ENCODE results near the gene KIF12. TPM values are rescaled to one million over a fixed set of nuclear protein-coding genes. Genes with fewer than 3 reads are reported as not detected.
A peak's percentile ranks its signal among the peaks of the same experiment; 100 is the strongest.

Gene KIF12
- total and polyA plus RNA-seq, 2 of the 13 experiments (the other 11 are each of a cell fraction or from before 2014, with no cell fraction given), result 1.8 to 12.5 TPM

DNA sequence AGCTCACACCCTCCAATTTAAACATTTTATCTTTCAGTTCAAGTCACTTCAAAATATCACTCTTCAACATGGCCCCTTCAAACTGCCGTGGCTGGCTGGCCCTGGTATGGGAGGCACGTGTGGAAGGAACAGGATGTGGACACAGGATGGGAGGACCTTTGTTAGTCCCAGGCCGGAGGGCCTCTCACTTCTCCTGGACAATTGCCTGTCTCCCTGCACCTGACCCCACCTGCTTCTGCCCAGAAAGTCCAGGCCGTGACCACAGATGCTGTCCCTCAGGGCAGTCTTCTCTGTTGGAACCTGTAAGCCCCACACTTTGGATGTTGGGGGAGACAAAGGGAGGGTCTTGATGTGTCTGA is 40.4 kb downstream of the KIF12 start (continued):
- TF ChIP-seq DRAP1 (CRISPR knock-in tag; IDR thresholded peaks at IDR 0.05) (peak; percentile 38; the same call in 1 of the 2 replicates), WIZ (CRISPR knock-in tag; IDR thresholded peaks at IDR 0.05) (no peak), SALL1 (CRISPR knock-in tag; IDR thresholded peaks at IDR 0.05) (peak; percentile 57; the same call in 1 of the 2 replicates), RELA (CRISPR knock-in tag; IDR thresholded peaks at IDR 0.05) (no peak), HNRNPH1 (optimal IDR thresholded peaks at IDR 0.05; ENCODE audit: low read depth, low read length) (peak; percentile 66), ZNF224 (CRISPR knock-in tag; IDR thresholded peaks at IDR 0.05) (0 out of 2 replicates have a peak, but pooled peaks have one; percentile 31), GLMP (CRISPR knock-in tag; IDR thresholded peaks at IDR 0.05; ENCODE audit: borderline replicate concordance) (no peak), NPAS2 (CRISPR knock-in tag; IDR thresholded peaks at IDR 0.05; ENCODE audit: borderline replicate concordance) (no peak), ZBTB3 (CRISPR knock-in tag; IDR thresholded peaks at IDR 0.05; ENCODE audit: borderline replicate concordance, low read depth) (no peak), ZNF343 (CRISPR knock-in tag; IDR thresholded peaks at IDR 0.05) (0 out of 2 replicates have a peak, but pooled peaks have one; percentile 46)
- TF ChIP-seq, protein P1, sequence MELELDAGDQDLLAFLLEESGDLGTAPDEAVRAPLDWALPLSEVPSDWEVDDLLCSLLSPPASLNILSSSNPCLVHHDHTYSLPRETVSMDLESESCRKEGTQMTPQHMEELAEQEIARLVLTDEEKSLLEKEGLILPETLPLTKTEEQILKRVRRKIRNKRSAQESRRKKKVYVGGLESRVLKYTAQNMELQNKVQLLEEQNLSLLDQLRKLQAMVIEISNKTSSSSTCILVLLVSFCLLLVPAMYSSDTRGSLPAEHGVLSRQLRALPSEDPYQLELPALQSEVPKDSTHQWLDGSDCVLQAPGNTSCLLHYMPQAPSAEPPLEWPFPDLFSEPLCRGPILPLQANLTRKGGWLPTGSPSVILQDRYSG (CRISPR knock-in tag; IDR thresholded peaks at IDR 0.05), result no peak
- TF ChIP-seq, protein P2, sequence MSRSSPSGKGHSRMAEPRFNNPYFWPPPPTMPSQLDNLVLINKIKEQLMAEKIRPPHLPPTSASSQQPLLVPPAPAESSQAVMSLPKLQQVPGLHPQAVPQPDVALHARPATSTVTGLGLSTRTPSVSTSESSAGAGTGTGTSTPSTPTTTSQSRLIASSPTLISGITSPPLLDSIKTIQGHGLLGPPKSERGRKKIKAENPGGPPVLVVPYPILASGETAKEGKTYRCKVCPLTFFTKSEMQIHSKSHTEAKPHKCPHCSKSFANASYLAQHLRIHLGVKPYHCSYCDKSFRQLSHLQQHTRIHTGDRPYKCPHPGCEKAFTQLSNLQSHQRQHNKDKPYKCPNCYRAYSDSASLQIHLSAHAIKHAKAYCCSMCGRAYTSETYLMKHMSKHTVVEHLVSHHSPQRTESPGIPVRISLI (CRISPR knock-in tag; IDR thresholded peaks at IDR 0.05; ENCODE audit: borderline replicate concordance), result no peak
